ENCODE data around the gene ANKUB1. TPM values are rescaled to one million over a fixed set of nuclear protein-coding genes. Genes with fewer than 3 reads are reported as not detected.

ANKUB1 gene
- total RNA-seq, 1 donor from 2014 or later, result not detected

GRCh38 chr3:149781211-149781610, 11.1 kb downstream of the ANKUB1 start:
- peaks cover 11% of the 10 kb centered on the region for H3K4me1 Mint-ChIP-seq
- H3K36me3 Mint-ChIP-seq, result no peaks in the 10 kb centered on the region
- no peak overlapping the region for H3K9ac ChIP-seq
- no peak overlapping the region for H3K4me3 ChIP-seq
- H3K4me3 Mint-ChIP-seq, result no peak overlapping the region
- no peaks in the 10 kb centered on the region for H3K4me1 ChIP-seq
- H3K27me3 Mint-ChIP-seq (ENCODE audit: insufficient read depth, low read depth), result no peaks in the 10 kb centered on the region
- no peaks in the 10 kb centered on the region for H3K79me2 ChIP-seq (ENCODE audit: low read depth)
- no peaks in the 10 kb centered on the region for H3K9me3 ChIP-seq (ENCODE audit: low read depth)
- no peak overlapping the region for H3K4me2 ChIP-seq
- H3K36me3 ChIP-seq, result no peaks in the 10 kb centered on the region
- TF ChIP-seq EZH2phosphoT487 (IDR thresholded peaks at IDR 0.05), result no peak
- TF ChIP-seq EZH2 (IDR thresholded peaks at IDR 0.05), result no peak
- TF ChIP-seq CTCF (IDR thresholded peaks at IDR 0.05), result no peak
- H3K27me3 ChIP-seq, result no peaks in the 10 kb centered on the region
- DNase-seq (ENCODE audit: low spot score), result no peak
- no peaks in the 10 kb centered on the region for H4K20me1 ChIP-seq (ENCODE audit: low read depth)
- H2AFZ ChIP-seq (replicated peaks), result no peak overlapping the region
- H3K27ac ChIP-seq, result no peak overlapping the region
- H3K9me3 Mint-ChIP-seq, result peaks cover 1% of the 10 kb centered on the region
- no peak overlapping the region for H3K27ac Mint-ChIP-seq
- H3F3A ChIP-seq (ENCODE audit: low read depth), result no peaks in the 10 kb centered on the region

DNA sequence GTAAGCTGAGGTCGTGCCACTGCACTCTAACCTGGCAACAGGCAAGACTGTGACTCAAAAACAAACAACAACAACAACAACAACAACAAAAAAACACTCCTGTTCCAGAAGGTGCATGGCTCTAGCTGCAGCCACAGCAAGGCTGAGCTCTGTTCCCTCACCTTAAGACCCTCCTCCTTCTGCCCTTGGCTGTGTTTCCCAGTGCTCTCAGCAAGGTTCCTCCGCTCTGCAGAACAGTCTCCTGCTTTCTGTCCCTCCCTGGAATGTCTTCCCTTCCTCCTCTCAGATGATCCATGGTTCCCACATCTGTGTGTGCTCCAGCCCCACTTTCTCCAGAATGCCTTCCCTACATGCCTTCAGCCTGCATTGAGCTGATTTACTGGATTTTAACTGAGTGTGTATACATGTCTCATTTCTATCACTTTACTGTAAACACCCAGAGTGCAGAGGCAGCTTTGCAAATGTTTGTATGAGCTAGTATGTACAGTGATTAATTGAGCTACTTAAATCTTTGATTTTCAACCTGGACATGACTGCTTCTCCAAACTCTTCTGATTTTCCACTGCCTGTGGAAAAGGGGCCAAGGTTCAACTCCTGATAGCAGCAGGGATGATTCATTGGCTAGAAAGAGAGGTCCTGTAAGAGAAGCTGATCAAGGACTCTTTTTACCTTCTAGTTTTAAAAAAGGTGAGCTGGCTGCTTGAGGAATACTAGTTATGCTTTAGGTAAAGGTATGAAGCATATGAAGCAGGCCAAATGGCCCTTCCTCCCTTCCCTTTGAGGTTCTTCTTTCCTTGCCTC, 14.7 kb downstream of the ANKUB1 start:
- no peaks in the 10 kb centered on the region for H3K9me3 ChIP-seq (ENCODE audit: low read depth)
- Mint-ChIP-seq H3K9me3 (no peaks in the 10 kb centered on the region), H3K27ac (no peak overlapping the region), H3K4me1 (no peaks in the 10 kb centered on the region), H3K27me3 (ENCODE audit: insufficient read depth, low read depth) (no peaks in the 10 kb centered on the region), H3K4me3 (no peak overlapping the region), H3K36me3 (no peaks in the 10 kb centered on the region)
- H4K20me1 ChIP-seq (ENCODE audit: low read depth), result no peaks in the 10 kb centered on the region
- TF ChIP-seq CTCF (IDR thresholded peaks at IDR 0.05) (no peak), EZH2phosphoT487 (IDR thresholded peaks at IDR 0.05) (no peak), EZH2 (IDR thresholded peaks at IDR 0.05) (no peak)
- no peak overlapping the region for H2AFZ ChIP-seq (replicated peaks)
- H3K27me3 ChIP-seq, result no peaks in the 10 kb centered on the region
- no peaks in the 10 kb centered on the region for H3K79me2 ChIP-seq (ENCODE audit: low read depth)
- H3K36me3 ChIP-seq, result no peaks in the 10 kb centered on the region
- DNase-seq (ENCODE audit: low spot score), result no peak
- no peak overlapping the region for H3K4me3 ChIP-seq
- H3K27ac ChIP-seq, result no peak overlapping the region
- no peak overlapping the region for H3K9ac ChIP-seq
- H3F3A ChIP-seq (ENCODE audit: low read depth), result no peaks in the 10 kb centered on the region
- H3K4me1 ChIP-seq, result no peaks in the 10 kb centered on the region
- no peak overlapping the region for H3K4me2 ChIP-seq

GRCh38 chr3:149776170-149776569, 16.2 kb downstream of the ANKUB1 start:
- Mint-ChIP-seq H3K4me3 (no peak overlapping the region), H3K27me3 (ENCODE audit: insufficient read depth, low read depth) (peaks cover 2% of the 10 kb centered on the region)

More at GRCh38 chr3:149776170-149776569, 16.2 kb downstream of the ANKUB1 start:
- Mint-ChIP-seq H3K27ac (no peak overlapping the region), H3K9me3 (no peaks in the 10 kb centered on the region), H3K4me1 (no peaks in the 10 kb centered on the region), H3K36me3 (no peaks in the 10 kb centered on the region)
- no peaks in the 10 kb centered on the region for H3K27me3 ChIP-seq
- H3K9me3 ChIP-seq (ENCODE audit: low read depth), result no peaks in the 10 kb centered on the region
- H3K79me2 ChIP-seq (ENCODE audit: low read depth), result no peaks in the 10 kb centered on the region
- H4K20me1 ChIP-seq (ENCODE audit: low read depth), result no peaks in the 10 kb centered on the region
- H3K9ac ChIP-seq, result no peak overlapping the region
- H3K4me1 ChIP-seq, result no peaks in the 10 kb centered on the region
- no peak for DNase-seq (ENCODE audit: low spot score)
- no peaks in the 10 kb centered on the region for H3K36me3 ChIP-seq
- H3K4me2 ChIP-seq, result no peak overlapping the region
- TF ChIP-seq EZH2phosphoT487 (IDR thresholded peaks at IDR 0.05) (no peak), CTCF (IDR thresholded peaks at IDR 0.05) (no peak), EZH2 (IDR thresholded peaks at IDR 0.05) (no peak)
- no peak overlapping the region for H3K4me3 ChIP-seq
- H3F3A ChIP-seq (ENCODE audit: low read depth), result no peaks in the 10 kb centered on the region
- no peak overlapping the region for H3K27ac ChIP-seq
- H2AFZ ChIP-seq (replicated peaks), result no peak overlapping the region

Measured in neural progenitor cell (in vitro differentiated cells).